GM23248 (cell line): ENCODE results near the gene ZBTB8OS. TPM values are rescaled to one million over a fixed set of nuclear protein-coding genes. Genes with fewer than 3 reads are reported as not detected.

Experiments used
- DNase-seq: peaks from one replicate; pipeline ENCODE4 v3.0.0-alpha.2; 2015
- H2AFZ ChIP-seq: fragments of 200-600 bp; sonication (generic); 2 replicates; pipeline ENCODE4 v1.6.1; 2016; ENCODE audit warnings: antibody characterized with exemption
- H3F3A ChIP-seq: fragments of 200-600 bp; sonication (generic); 2 replicates; pipeline ENCODE4 v1.6.1; 2016; ENCODE audit warnings: mild to moderate bottlenecking, antibody characterized with exemption, mixed run types; ENCODE audit not compliant: insufficient read depth
- H3K27ac ChIP-seq: fragments of 200-600 bp; sonication (generic); 2 replicates; pipeline ENCODE4 v1.5.1; 2016; ENCODE audit warnings: mild to moderate bottlenecking
- H3K27me3 ChIP-seq: fragments of 200-600 bp; sonication (generic); replicated peaks from 2 replicates; pipeline ENCODE4 v1.6.1; 2016; ENCODE audit warnings: mild to moderate bottlenecking; ENCODE audit not compliant: insufficient read depth
- H3K36me3 ChIP-seq: fragments of 200-600 bp; sonication (generic); 2 replicates; pipeline ENCODE4 v1.6.1; 2016; ENCODE audit warnings: low read depth, mild to moderate bottlenecking
- H3K4me1 ChIP-seq: fragments of 200-600 bp; sonication (generic); 2 replicates; pipeline ENCODE4 v1.6.1; 2016; ENCODE audit warnings: mild to moderate bottlenecking; ENCODE audit not compliant: insufficient read depth
- H3K4me2 ChIP-seq: fragments of 200-600 bp; sonication (generic); one replicate; pipeline ENCODE4 v1.6.1; 2016; ENCODE audit warnings: mild to moderate bottlenecking; ENCODE audit not compliant: unreplicated experiment
- H3K4me3 ChIP-seq: fragments of 200-600 bp; sonication (generic); 2 replicates; pipeline ENCODE4 v1.5.1; 2016; ENCODE audit warnings: mild to moderate bottlenecking
- H3K79me2 ChIP-seq: fragments of 200-600 bp; sonication (generic); 2 replicates; pipeline ENCODE4 v1.6.1; 2016; ENCODE audit warnings: mild to moderate bottlenecking; ENCODE audit not compliant: insufficient read depth
- H3K9ac ChIP-seq: fragments of 200-600 bp; sonication (generic); 2 replicates; pipeline ENCODE4 v1.6.1; 2016; ENCODE audit warnings: mild to moderate bottlenecking
- H3K9me2 ChIP-seq: fragments of 200-600 bp; sonication (generic); 2 replicates; pipeline ENCODE4 v1.6.1; 2016; ENCODE audit warnings: mixed run types, mild to moderate bottlenecking, moderate library complexity; ENCODE audit not compliant: insufficient read depth
- H3K9me3 ChIP-seq: fragments of 200-600 bp; sonication (generic); one replicate; pipeline ENCODE4 v1.6.1; 2017; ENCODE audit warnings: low read depth
- H4K20me1 ChIP-seq: fragments of 200-600 bp; sonication (generic); 2 replicates; pipeline ENCODE4 v1.6.0; 2016; ENCODE audit not compliant: insufficient read depth
- EZH2 ChIP-seq: fragments of 200-600 bp; sonication (generic); IDR thresholded peaks from 2 replicates; pipeline ENCODE4 v1.6.1; 2018; ENCODE audit warnings: antibody characterized with exemption, mild to moderate bottlenecking; ENCODE audit not compliant: insufficient read depth, poor library complexity, severe bottlenecking
- EZH2phosphoT487 ChIP-seq: fragments of 200-600 bp; sonication (generic); IDR thresholded peaks from 2 replicates; pipeline ENCODE4 v1.6.1; 2018; ENCODE audit warnings: antibody characterized with exemption, moderate library complexity, mild to moderate bottlenecking, low read depth; ENCODE audit not compliant: insufficient read depth
- WGBS, 2 experiments: methylation state at CpG; one replicate each; pipeline ENCODE4 v1.1.6; 2015 to 2017; ENCODE audit warnings: low lambda C conversion rate in 2 of 2, low coverage in 1 of 2; ENCODE audit errors: missing lambda C conversion rate in 2 of 2; 5-methylcytosine and 5-hydroxymethylcytosine counted together
- in situ Hi-C: fragments of 300-500 bp; cut with MboI; formaldehyde crosslinking; loops from 2 replicates; pipeline ENCODE4 v1.15.0; 2020
- polyA plus RNA-seq: library from polyadenylated mRNA; unstranded; fragments of >200 nt; fragmentation: Nextera tagmentation; extraction: Ambion mirVana; gene quantifications from 2 replicates; pipeline ENCODE4 v1.2.1, GENCODE V29; 2016
- total RNA-seq: library from RNA; depleted of rRNA; stranded (reverse); fragments of >200 nt; shearing (Covaris generic); gene quantifications from 2 replicates; pipeline ENCODE4 v1.2.3, GENCODE V29; 2014

Gene ZBTB8OS
- total and polyA plus RNA-seq, 2 experiments from 2014 or later = 37.0 to 52.9 TPM

- Histone ChIP-seq H3K9me3 (no peaks in the 10 kb centered on the region), H2AFZ (peak overlapping the region; percentile 92), H3K27me3 (no peaks in the 10 kb centered on the region), H3K27ac (peak overlapping the region; percentile 40), H4K20me1 (no peaks in the 10 kb centered on the region), H3K4me3 (peak overlapping the region; percentile 76), H3K36me3 (no peaks in the 10 kb centered on the region), H3F3A (peaks cover 12% of the 10 kb centered on the region; the same call in 1 of the 2 replicates), H3K79me2 (no peaks in the 10 kb centered on the region), H3K9ac (peak overlapping the region; percentile 78), H3K9me2 (no peaks in the 10 kb centered on the region), H3K4me2 (peak overlapping the region; percentile 84), H3K4me1 (no peaks in the 10 kb centered on the region)
- TF ChIP-seq EZH2 (no peak), EZH2phosphoT487 (no peak)
- in situ Hi-C loops = no loop called here
- peak; percentile 95 for DNase-seq
- WGBS, 2 experiments = 1 to 3% methylated on average over 35 of the region's 35 CpGs
Measured at GRCh38 chr1:32612189-32612881, 38.0 kb downstream of the ZBTB8OS start.

- no peak for DNase-seq
- H3K4me2 ChIP-seq = peak overlapping the region; percentile 84
- H3K4me1 ChIP-seq = no peaks in the 10 kb centered on the region
- peak overlapping the region; percentile 78 for H3K9ac ChIP-seq
- no peaks in the 10 kb centered on the region for H3K9me2 ChIP-seq
- H3F3A ChIP-seq = peaks cover 12% of the 10 kb centered on the region; the same call in 1 of the 2 replicates
- peak overlapping the region; percentile 76 for H3K4me3 ChIP-seq
- WGBS, 2 experiments = 18 to 29% methylated on average over 12 of the region's 12 CpGs
- TF ChIP-seq EZH2 (no peak), EZH2phosphoT487 (no peak)
- no peaks in the 10 kb centered on the region for H3K36me3 ChIP-seq
- no peaks in the 10 kb centered on the region for H3K27me3 ChIP-seq
- no peaks in the 10 kb centered on the region for H4K20me1 ChIP-seq
- no peaks in the 10 kb centered on the region for H3K79me2 ChIP-seq
- H3K27ac ChIP-seq = no peak overlapping the region
- in situ Hi-C loops = no loop called here
- H2AFZ ChIP-seq = peak overlapping the region; percentile 92
- no peaks in the 10 kb centered on the region for H3K9me3 ChIP-seq
Measured at GRCh38 chr1:32611859-32612188, 38.5 kb downstream of the ZBTB8OS start.

GRCh38 chr1:32609180-32609579, 41.2 kb downstream of the ZBTB8OS start:
- Histone ChIP-seq H4K20me1 (no peaks in the 10 kb centered on the region), H3K9me3 (no peaks in the 10 kb centered on the region), H3K27me3 (no peaks in the 10 kb centered on the region), H3K9ac (no peak overlapping the region), H3K36me3 (no peaks in the 10 kb centered on the region), H3K4me2 (no peak overlapping the region), H3F3A (peaks cover 12% of the 10 kb centered on the region; the same call in 1 of the 2 replicates), H3K27ac (no peak overlapping the region), H3K79me2 (no peaks in the 10 kb centered on the region), H3K4me1 (no peaks in the 10 kb centered on the region), H2AFZ (no peak overlapping the region), H3K4me3 (no peak overlapping the region), H3K9me2 (no peaks in the 10 kb centered on the region)
- WGBS, 2 experiments = 73 to 83% methylated on average over 4 of the region's 4 CpGs
- DNase-seq = no peak
- in situ Hi-C loops = no loop called here
- TF ChIP-seq EZH2 (no peak), EZH2phosphoT487 (no peak)

- H3K27ac ChIP-seq = no peak overlapping the region
- no peak for DNase-seq
- no peaks in the 10 kb centered on the region for H3K4me1 ChIP-seq
- H3K9ac ChIP-seq = no peak overlapping the region
- WGBS, 2 experiments = 88 to 89% methylated on average over 11 of the region's 11 CpGs
- H4K20me1 ChIP-seq = no peaks in the 10 kb centered on the region
- in situ Hi-C loops = no loop called here
- no peak overlapping the region for H2AFZ ChIP-seq
- no peaks in the 10 kb centered on the region for H3K9me2 ChIP-seq
- peaks cover 8% of the 10 kb centered on the region; the same call in 1 of the 2 replicates for H3F3A ChIP-seq
- H3K4me2 ChIP-seq = no peak overlapping the region
- H3K36me3 ChIP-seq = no peaks in the 10 kb centered on the region
- H3K27me3 ChIP-seq = no peaks in the 10 kb centered on the region
- TF ChIP-seq EZH2phosphoT487 (no peak), EZH2 (no peak)
- H3K79me2 ChIP-seq = no peaks in the 10 kb centered on the region
- H3K4me3 ChIP-seq = no peak overlapping the region
- H3K9me3 ChIP-seq = no peaks in the 10 kb centered on the region
Measured at GRCh38 chr1:32606565-32607371, 43.6 kb downstream of the ZBTB8OS start.
